OCI-LY7 (cell line): Measurements from ENCODE around the gene SEMA4B. TPM values are rescaled to one million over a fixed set of nuclear protein-coding genes. Genes with fewer than 3 reads are reported as not detected.

ENCODE experiments used
- BruUV-seq: library from RNA; stranded (reverse); fragments of 400-500 nt; replicated peaks from 2 replicates; lab custom pipeline; 2021; lab: Mats Ljungman, UMichigan
- CTCF ChIA-PET: fragments of 300-600 bp; sonication (Branson Sonifier 250); formaldehyde crosslinking; loops from one replicate; lab custom pipeline; 2022; ENCODE audit warnings: antibody characterized with exemption; ENCODE audit not compliant: unreplicated experiment; lab: Charles Lee
- POLR2A ChIA-PET: fragments of 300-600 bp; sonication (Branson Sonifier 250); formaldehyde crosslinking; loops from one replicate; lab custom pipeline; 2022; ENCODE audit warnings: antibody characterized with exemption; lab: Charles Lee
- DNase-seq: peaks from one replicate; pipeline ENCODE4 v3.0.0-alpha.2; 2015; ENCODE audit warnings: low spot score
- H2AFZ ChIP-seq: fragments of 200-600 bp; sonication (generic), shearing (Covaris generic); 2 replicates; pipeline ENCODE4 v1.6.1; 2014; ENCODE audit warnings: mild to moderate bottlenecking, antibody characterized with exemption, low read length, moderate library complexity
- H3K27ac ChIP-seq: fragments of 200-600 bp; sonication (generic); 2 replicates; pipeline ENCODE4 v1.5.1; 2014; ENCODE audit warnings: mixed run types, low read depth, mild to moderate bottlenecking, moderate library complexity, low read length, inconsistent platforms; ENCODE audit not compliant: poor library complexity, severe bottlenecking
- H3K36me3 ChIP-seq: fragments of 200-600 bp; sonication (generic); 2 replicates; pipeline ENCODE4 v1.6.1; 2014; ENCODE audit warnings: mild to moderate bottlenecking, antibody characterized with exemption, low read length, moderate library complexity, mixed read lengths; ENCODE audit not compliant: insufficient read depth
- H3K4me1 ChIP-seq: fragments of 200-600 bp; sonication (generic); 2 replicates; pipeline ENCODE4 v1.5.1; 2014; ENCODE audit warnings: mild to moderate bottlenecking, low read length; ENCODE audit not compliant: insufficient read depth, poor library complexity, severe bottlenecking
- H3K4me2 ChIP-seq: fragments of 200-600 bp; sonication (generic); 2 replicates; pipeline ENCODE4 v1.6.1; 2014; ENCODE audit warnings: mild to moderate bottlenecking, low read length
- H3K4me3 ChIP-seq: fragments of 200-600 bp; sonication (generic); 2 replicates; pipeline ENCODE4 v1.5.1; 2014; ENCODE audit warnings: mild to moderate bottlenecking, low read depth, low read length; ENCODE audit not compliant: poor library complexity, severe bottlenecking
- H3K79me2 ChIP-seq: fragments of 200-600 bp; sonication (generic); 2 replicates; pipeline ENCODE4 v1.6.1; 2016; ENCODE audit warnings: low read depth, mild to moderate bottlenecking, low read length, moderate library complexity, mixed read lengths; ENCODE audit not compliant: insufficient read depth
- H3K9me2 ChIP-seq: fragments of 200-600 bp; sonication (generic); 2 replicates; pipeline ENCODE4 v1.6.1; 2016; ENCODE audit warnings: mild to moderate bottlenecking, low read length, mixed read lengths; ENCODE audit not compliant: insufficient read depth
- H3K9me3 ChIP-seq: fragments of 200-600 bp; sonication (generic); 2 replicates; pipeline ENCODE4 v1.6.1; 2014; ENCODE audit warnings: mild to moderate bottlenecking, mixed run types, low read length, mixed read lengths
- H4K20me1 ChIP-seq: fragments of 200-600 bp; sonication (generic); 2 replicates; pipeline ENCODE4 v1.6.1; 2014; ENCODE audit warnings: mild to moderate bottlenecking, antibody characterized with exemption, low read length, moderate library complexity, mixed read lengths; ENCODE audit not compliant: insufficient read depth
- EZH2phosphoT487 ChIP-seq: fragments of 200-600 bp; sonication (generic); IDR thresholded peaks from 2 replicates; pipeline ENCODE4 v1.6.1; 2018; ENCODE audit warnings: low read depth, borderline replicate concordance, mild to moderate bottlenecking, mixed run types, antibody characterized with exemption, low read length, moderate library complexity, mixed read lengths
- intact Hi-C: fragments of 100-400 bp; cut with micrococcal nuclease; formaldehyde crosslinking; loops from one replicate; pipeline ENCODE4 v1.10.0; 2022; ENCODE audit not compliant: unreplicated experiment
- total RNA-seq, 2 experiments: library from RNA; depleted of rRNA in 1 of 2; stranded (reverse); fragments of >200 nt in 1 of 2; shearing (Covaris generic) in 1 of 2; gene quantifications; 2 replicates each; pipeline ENCODE4 v1.2.3, GENCODE V29; 2014 to 2022
- TF ChIP-seq, protein P1 (sequence below): fragments of 200-600 bp; sonication (generic); conservative IDR thresholded peaks from 2 replicates; pipeline ENCODE4 v1.5.1; 2014; ENCODE audit warnings: mild to moderate bottlenecking, antibody characterized with exemption, low read length, moderate library complexity, mixed read lengths

SEMA4B gene
- total RNA-seq, 2 experiments from 2014 or later: 21.9 to 34.9 TPM

- CTCF ChIA-PET: interaction anchor here (1.0 to 1.6 kb wide), 2 partner anchors 11 kb away, joined by 3 to 5 read pairs; no protein-coding TSS in a partner anchor
- intact Hi-C loops: no loop called here
- Histone ChIP-seq H3K9me2 (no peaks in the 10 kb centered on the region), H3K9me3 (no peaks in the 10 kb centered on the region), H3K4me1 (peaks cover 64% of the 10 kb centered on the region), H3K4me3 (no peak overlapping the region), H3K79me2 (no peaks in the 10 kb centered on the region), H4K20me1 (no peaks in the 10 kb centered on the region), H2AFZ (no peak overlapping the region), H3K36me3 (no peaks in the 10 kb centered on the region), H3K27ac (no peak overlapping the region), H3K4me2 (peak overlapping the region; percentile 74; the same call in 1 of the 2 replicates)
- no TSS peak for BruUV-seq
- no peak for DNase-seq
- TF ChIP-seq, protein P1, sequence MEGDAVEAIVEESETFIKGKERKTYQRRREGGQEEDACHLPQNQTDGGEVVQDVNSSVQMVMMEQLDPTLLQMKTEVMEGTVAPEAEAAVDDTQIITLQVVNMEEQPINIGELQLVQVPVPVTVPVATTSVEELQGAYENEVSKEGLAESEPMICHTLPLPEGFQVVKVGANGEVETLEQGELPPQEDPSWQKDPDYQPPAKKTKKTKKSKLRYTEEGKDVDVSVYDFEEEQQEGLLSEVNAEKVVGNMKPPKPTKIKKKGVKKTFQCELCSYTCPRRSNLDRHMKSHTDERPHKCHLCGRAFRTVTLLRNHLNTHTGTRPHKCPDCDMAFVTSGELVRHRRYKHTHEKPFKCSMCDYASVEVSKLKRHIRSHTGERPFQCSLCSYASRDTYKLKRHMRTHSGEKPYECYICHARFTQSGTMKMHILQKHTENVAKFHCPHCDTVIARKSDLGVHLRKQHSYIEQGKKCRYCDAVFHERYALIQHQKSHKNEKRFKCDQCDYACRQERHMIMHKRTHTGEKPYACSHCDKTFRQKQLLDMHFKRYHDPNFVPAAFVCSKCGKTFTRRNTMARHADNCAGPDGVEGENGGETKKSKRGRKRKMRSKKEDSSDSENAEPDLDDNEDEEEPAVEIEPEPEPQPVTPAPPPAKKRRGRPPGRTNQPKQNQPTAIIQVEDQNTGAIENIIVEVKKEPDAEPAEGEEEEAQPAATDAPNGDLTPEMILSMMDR: no peak
- no peak for TF ChIP-seq EZH2phosphoT487
- POLR2A ChIA-PET: interaction anchor here (0.6 to 5.1 kb wide), 6 partner anchors 11 to 293 kb away, joined by 3 to 73 read pairs (median 4); partner anchors contain the start of genes CIB1, GDPGP1 and SEMA4B
Measured at GRCh38 chr15:90188914-90189748, 12.0 kb upstream of the SEMA4B start.

- H3K27ac ChIP-seq: peak overlapping the region; percentile 79
- intact Hi-C loops: loop anchor here (2.0 to 5.0 kb wide), 3 partner anchors 43 to 88 kb away; partner anchors contain the start of genes CIB1, IDH2 and NGRN
- H3K4me1 ChIP-seq: peaks cover 64% of the 10 kb centered on the region
- no peaks in the 10 kb centered on the region for H3K9me2 ChIP-seq
- H3K4me3 ChIP-seq: no peak overlapping the region
- H2AFZ ChIP-seq: peak overlapping the region; percentile 58; the same call in 1 of the 2 replicates
- no peaks in the 10 kb centered on the region for H3K9me3 ChIP-seq
- no TSS peak for BruUV-seq
- H4K20me1 ChIP-seq: no peaks in the 10 kb centered on the region
- DNase-seq: no peak
- peak overlapping the region; percentile 74 for H3K4me2 ChIP-seq
- TF ChIP-seq, protein P1: no peak
- TF ChIP-seq EZH2phosphoT487: no peak
- CTCF ChIA-PET: interaction anchor here (1.6 kb wide), 1 partner anchor 11 kb away, joined by 5 read pairs; no protein-coding TSS in a partner anchor
- H3K36me3 ChIP-seq: no peaks in the 10 kb centered on the region
- H3K79me2 ChIP-seq: no peaks in the 10 kb centered on the region
- POLR2A ChIA-PET: interaction anchor here (0.6 to 5.1 kb wide), 7 partner anchors 11 to 293 kb away, joined by 3 to 73 read pairs (median 4); partner anchors contain the start of genes CIB1, GDPGP1 and SEMA4B
Measured at GRCh38 chr15:90189781-90190467, 11.2 kb upstream of the SEMA4B start.
